ENCODE measurements around the gene ISCA1. TPM values are rescaled to one million over a fixed set of nuclear protein-coding genes. Genes with fewer than 3 reads are reported as not detected.

Gene ISCA1
- total RNA-seq, 3 donors from 2014 or later = 35.7 to 53.1 (median 38.3) TPM

- intact Hi-C loops (cut with DNase I; ENCODE audit: low total_unique reads) = no loop called here
- DNase-seq (ENCODE audit: low spot score in 2 of 2) = no peak
Observed at GRCh38 chr9:86246752-86247161, 35.6 kb downstream of the ISCA1 start.

GRCh38 chr9:86242071-86242470 lies 40.3 kb downstream of the ISCA1 start:
- DNase-seq (ENCODE audit: low spot score in 2 of 2) = no peak
- H3K4me1 ChIP-seq = peaks cover 0 to 3% of the 10 kb centered on the region in 2 donors
- TF ChIP-seq POLR2A (IDR thresholded peaks at IDR 0.05) (no peak), POLR2AphosphoS5 (IDR thresholded peaks at IDR 0.05) (no peak), CTCF (IDR thresholded peaks at IDR 0.05) (no peak)
- no peaks in the 10 kb centered on the region for H3K36me3 ChIP-seq
- H3K27me3 ChIP-seq = no peaks in the 10 kb centered on the region
- H3K9me3 ChIP-seq = no peaks in the 10 kb centered on the region
- no peak overlapping the region for H3K4me3 ChIP-seq
- no peak overlapping the region for H3K27ac ChIP-seq
- intact Hi-C loops (cut with DNase I; ENCODE audit: low total_unique reads) = no loop called here

More at GRCh38 chr9:86246752-86247161, 35.6 kb downstream of the ISCA1 start:
- Histone ChIP-seq H3K4me1 (peaks cover 0 to 3% of the 10 kb centered on the region in 2 donors), H3K27me3 (no peaks in the 10 kb centered on the region), H3K27ac (no peak overlapping the region), H3K4me3 (no peak overlapping the region), H3K9me3 (no peaks in the 10 kb centered on the region), H3K36me3 (no peaks in the 10 kb centered on the region)
- no peak for TF ChIP-seq CTCF (IDR thresholded peaks at IDR 0.05)
- TF ChIP-seq POLR2A (IDR thresholded peaks at IDR 0.05) = no peak
- no peak for TF ChIP-seq POLR2AphosphoS5 (IDR thresholded peaks at IDR 0.05)

- H3K4me3 ChIP-seq = no peak overlapping the region
- H3K27ac ChIP-seq = no peak overlapping the region
- H3K9me3 ChIP-seq = no peaks in the 10 kb centered on the region
- no peak for DNase-seq (ENCODE audit: low spot score in 2 of 2)
- no peaks in the 10 kb centered on the region for H3K27me3 ChIP-seq
- intact Hi-C loops (cut with DNase I; ENCODE audit: low total_unique reads) = no loop called here
- H3K36me3 ChIP-seq = no peaks in the 10 kb centered on the region
- no peak for TF ChIP-seq POLR2A (IDR thresholded peaks at IDR 0.05)
- no peak for TF ChIP-seq POLR2AphosphoS5 (IDR thresholded peaks at IDR 0.05)
- no peak for TF ChIP-seq CTCF (IDR thresholded peaks at IDR 0.05)
- H3K4me1 ChIP-seq = peaks cover 0 to 3% of the 10 kb centered on the region in 2 donors
Observed at GRCh38 chr9:86241216-86241615, 41.1 kb downstream of the ISCA1 start.

GRCh38 chr9:86238861-86239770 lies 43.2 kb downstream of the ISCA1 start:
- intact Hi-C loops (cut with DNase I; ENCODE audit: low total_unique reads) = no loop called here
- H3K4me1 ChIP-seq = peaks cover 0 to 3% of the 10 kb centered on the region in 2 donors

More at GRCh38 chr9:86238861-86239770, 43.2 kb downstream of the ISCA1 start:
- no peaks in the 10 kb centered on the region for H3K36me3 ChIP-seq
- no peak for TF ChIP-seq CTCF (IDR thresholded peaks at IDR 0.05)
- TF ChIP-seq POLR2A (IDR thresholded peaks at IDR 0.05) = no peak
- TF ChIP-seq POLR2AphosphoS5 (IDR thresholded peaks at IDR 0.05) = no peak
- H3K9me3 ChIP-seq = no peaks in the 10 kb centered on the region
- no peaks in the 10 kb centered on the region for H3K27me3 ChIP-seq
- DNase-seq (ENCODE audit: low spot score in 2 of 2) = no peak
- no peak overlapping the region for H3K4me3 ChIP-seq
- no peak overlapping the region for H3K27ac ChIP-seq

Data from breast epithelium (tissue), 4 donors.